22Rv1 (cell line): ENCODE results near the gene GPR132.

Experiments
- CTCF ChIP-seq: fragments of 450-650 bp; IDR thresholded peaks from 2 replicates; pipeline ENCODE4 v1.5.1; 2017; ENCODE audit warnings: mild to moderate bottlenecking
- ZFX ChIP-seq: fragments of 450-650 bp; IDR thresholded peaks from 2 replicates; pipeline ENCODE4 v1.6.1; 2017; ENCODE audit warnings: antibody characterized with exemption, borderline replicate concordance

DNA sequence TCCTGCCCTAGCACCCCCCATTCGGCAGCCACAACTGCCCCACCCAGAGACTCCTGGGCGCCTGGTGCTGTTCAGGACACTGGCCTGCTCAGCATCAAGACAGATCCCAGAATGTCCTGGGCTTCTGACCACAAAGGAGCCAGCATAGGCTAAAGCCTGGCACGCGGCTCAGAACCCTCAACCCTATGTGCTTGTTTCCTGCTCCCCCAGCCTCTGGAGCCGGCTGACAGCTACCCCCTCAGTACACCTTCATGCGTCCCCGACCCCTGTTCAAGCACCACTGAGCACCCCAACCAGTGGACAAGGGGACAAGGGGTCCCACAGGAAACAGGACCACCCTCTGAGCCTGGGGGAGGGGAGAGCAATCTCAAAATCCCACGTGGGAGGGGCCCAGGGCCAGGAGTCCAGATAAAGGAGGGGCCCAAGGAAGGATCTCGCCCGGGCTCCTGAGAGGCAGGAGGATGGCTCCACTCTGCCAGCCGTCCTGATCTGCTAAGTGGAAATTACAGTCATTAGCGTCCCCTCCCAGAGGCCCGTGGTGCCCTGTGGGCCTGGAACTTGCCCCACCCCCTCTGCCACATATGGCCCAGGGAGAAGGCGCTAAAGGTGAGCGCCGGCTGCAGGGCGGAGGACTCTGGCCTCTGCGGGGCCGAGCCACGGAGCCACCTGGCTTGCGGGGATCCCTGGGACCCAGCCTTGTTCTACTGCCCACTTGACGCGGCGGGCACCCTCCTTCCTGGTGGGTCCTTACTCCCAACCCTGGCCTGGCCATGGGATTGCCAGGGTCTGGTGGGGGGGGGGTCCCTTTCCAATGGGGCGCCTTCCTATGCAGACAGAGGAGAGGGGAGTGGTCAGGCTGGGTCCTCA is 27.2 kb upstream of the GPR132 start:
- no peak for TF ChIP-seq CTCF
- no peak for TF ChIP-seq ZFX
